ENCODE measurements around the gene DNAH8. TPM values are rescaled to one million over a fixed set of nuclear protein-coding genes. Genes with fewer than 3 reads are reported as not detected.

Gene DNAH8
- total and polyA plus RNA-seq, 2 experiments from 2014 or later, result 0.03 to 0.15 TPM

DNA sequence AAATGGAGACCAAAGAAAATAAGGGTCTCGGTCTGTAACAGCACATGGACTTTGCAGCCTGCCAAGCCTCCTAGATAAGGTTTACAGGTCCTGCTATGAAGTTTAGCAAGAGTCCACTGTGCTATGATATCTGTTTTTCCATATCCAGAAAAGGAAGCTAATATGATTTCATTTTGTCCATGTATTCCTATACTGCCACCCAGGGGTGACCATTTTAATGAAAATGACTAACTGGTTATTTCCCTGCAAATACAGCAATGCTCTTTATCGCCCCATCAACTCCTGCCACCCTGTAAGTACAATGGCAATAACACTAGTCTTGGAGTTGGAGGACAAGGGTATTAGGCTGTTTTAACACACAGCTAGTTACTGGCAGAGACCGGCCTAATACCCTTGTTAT lies 218.3 kb downstream of the DNAH8 start:
- no peak overlapping the region for H3K4me3 ChIP-seq
- H3K4me1 ChIP-seq (ENCODE audit: insufficient read depth), result no peaks in the 10 kb centered on the region
- H4K20me1 ChIP-seq (ENCODE audit: insufficient read depth, poor library complexity, severe bottlenecking), result no peaks in the 10 kb centered on the region
- TF ChIP-seq, protein P1, sequence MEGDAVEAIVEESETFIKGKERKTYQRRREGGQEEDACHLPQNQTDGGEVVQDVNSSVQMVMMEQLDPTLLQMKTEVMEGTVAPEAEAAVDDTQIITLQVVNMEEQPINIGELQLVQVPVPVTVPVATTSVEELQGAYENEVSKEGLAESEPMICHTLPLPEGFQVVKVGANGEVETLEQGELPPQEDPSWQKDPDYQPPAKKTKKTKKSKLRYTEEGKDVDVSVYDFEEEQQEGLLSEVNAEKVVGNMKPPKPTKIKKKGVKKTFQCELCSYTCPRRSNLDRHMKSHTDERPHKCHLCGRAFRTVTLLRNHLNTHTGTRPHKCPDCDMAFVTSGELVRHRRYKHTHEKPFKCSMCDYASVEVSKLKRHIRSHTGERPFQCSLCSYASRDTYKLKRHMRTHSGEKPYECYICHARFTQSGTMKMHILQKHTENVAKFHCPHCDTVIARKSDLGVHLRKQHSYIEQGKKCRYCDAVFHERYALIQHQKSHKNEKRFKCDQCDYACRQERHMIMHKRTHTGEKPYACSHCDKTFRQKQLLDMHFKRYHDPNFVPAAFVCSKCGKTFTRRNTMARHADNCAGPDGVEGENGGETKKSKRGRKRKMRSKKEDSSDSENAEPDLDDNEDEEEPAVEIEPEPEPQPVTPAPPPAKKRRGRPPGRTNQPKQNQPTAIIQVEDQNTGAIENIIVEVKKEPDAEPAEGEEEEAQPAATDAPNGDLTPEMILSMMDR (IDR thresholded peaks at IDR 0.05; ENCODE audit: poor library complexity), result peak; percentile 50
- TF ChIP-seq EZH2 (IDR thresholded peaks at IDR 0.05; ENCODE audit: borderline replicate concordance), result no peak
- TF ChIP-seq EZH2phosphoT487 (IDR thresholded peaks at IDR 0.05; ENCODE audit: low read depth, severe bottlenecking, unreplicated experiment), result no peak
- no peak overlapping the region for H2AFZ ChIP-seq
- no peaks in the 10 kb centered on the region for H3K36me3 ChIP-seq (replicated peaks; ENCODE audit: insufficient read depth, low read depth)
- no peaks in the 10 kb centered on the region for H3K79me2 ChIP-seq
- H3K4me2 ChIP-seq, result no peak overlapping the region
- no peaks in the 10 kb centered on the region for H3K9me3 ChIP-seq (ENCODE audit: low read depth)
- no peaks in the 10 kb centered on the region for H3K27me3 ChIP-seq
- 78% methylated on average over 3 of the region's 3 CpGs for WGBS (ENCODE audit: low lambda C conversion rate, missing lambda C conversion rate)
- DNase-seq (ENCODE audit: low spot score), result peak; percentile 40
- no peaks in the 10 kb centered on the region for H3K9me2 ChIP-seq (replicated peaks; ENCODE audit: insufficient read depth)
- H3K27ac ChIP-seq, result no peak overlapping the region

DNA sequence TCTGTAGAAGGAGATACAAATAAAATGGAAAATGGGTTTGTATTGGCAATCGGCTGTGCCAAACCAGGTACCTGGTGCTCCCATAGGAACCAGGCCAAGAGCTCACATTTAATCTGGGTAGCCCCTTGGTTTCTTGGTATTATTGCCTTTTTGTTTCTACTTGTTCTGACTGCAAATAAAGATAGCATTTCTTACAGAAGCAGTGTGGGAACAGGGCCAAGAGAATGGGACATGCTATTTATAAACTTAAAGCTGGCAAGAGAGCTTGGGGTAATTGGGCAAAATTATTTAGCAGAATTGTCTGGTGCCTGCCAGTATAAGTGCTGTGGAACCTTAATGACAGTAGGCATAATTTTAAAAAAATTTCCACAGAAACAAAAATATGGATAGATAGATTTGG lies 219.9 kb downstream of the DNAH8 start:
- DNase-seq (ENCODE audit: low spot score), result no peak
- no peaks in the 10 kb centered on the region for H3K9me2 ChIP-seq (replicated peaks; ENCODE audit: insufficient read depth)
- WGBS (ENCODE audit: low lambda C conversion rate, missing lambda C conversion rate), result 96% methylated on average over 1 of the region's 1 CpG
- no peak for TF ChIP-seq EZH2 (IDR thresholded peaks at IDR 0.05; ENCODE audit: borderline replicate concordance)
- TF ChIP-seq EZH2phosphoT487 (IDR thresholded peaks at IDR 0.05; ENCODE audit: low read depth, severe bottlenecking, unreplicated experiment), result no peak
- TF ChIP-seq, protein P1 (IDR thresholded peaks at IDR 0.05; ENCODE audit: poor library complexity), result no peak
- no peaks in the 10 kb centered on the region for H4K20me1 ChIP-seq (ENCODE audit: insufficient read depth, poor library complexity, severe bottlenecking)
- no peaks in the 10 kb centered on the region for H3K36me3 ChIP-seq (replicated peaks; ENCODE audit: insufficient read depth, low read depth)
- H3K27me3 ChIP-seq, result no peaks in the 10 kb centered on the region
- no peak overlapping the region for H3K4me2 ChIP-seq
- H3K4me3 ChIP-seq, result no peak overlapping the region
- H3K4me1 ChIP-seq (ENCODE audit: insufficient read depth), result no peaks in the 10 kb centered on the region
- H3K27ac ChIP-seq, result no peak overlapping the region
- H3K9me3 ChIP-seq (ENCODE audit: low read depth), result no peaks in the 10 kb centered on the region
- no peaks in the 10 kb centered on the region for H3K79me2 ChIP-seq
- no peak overlapping the region for H2AFZ ChIP-seq

DNA sequence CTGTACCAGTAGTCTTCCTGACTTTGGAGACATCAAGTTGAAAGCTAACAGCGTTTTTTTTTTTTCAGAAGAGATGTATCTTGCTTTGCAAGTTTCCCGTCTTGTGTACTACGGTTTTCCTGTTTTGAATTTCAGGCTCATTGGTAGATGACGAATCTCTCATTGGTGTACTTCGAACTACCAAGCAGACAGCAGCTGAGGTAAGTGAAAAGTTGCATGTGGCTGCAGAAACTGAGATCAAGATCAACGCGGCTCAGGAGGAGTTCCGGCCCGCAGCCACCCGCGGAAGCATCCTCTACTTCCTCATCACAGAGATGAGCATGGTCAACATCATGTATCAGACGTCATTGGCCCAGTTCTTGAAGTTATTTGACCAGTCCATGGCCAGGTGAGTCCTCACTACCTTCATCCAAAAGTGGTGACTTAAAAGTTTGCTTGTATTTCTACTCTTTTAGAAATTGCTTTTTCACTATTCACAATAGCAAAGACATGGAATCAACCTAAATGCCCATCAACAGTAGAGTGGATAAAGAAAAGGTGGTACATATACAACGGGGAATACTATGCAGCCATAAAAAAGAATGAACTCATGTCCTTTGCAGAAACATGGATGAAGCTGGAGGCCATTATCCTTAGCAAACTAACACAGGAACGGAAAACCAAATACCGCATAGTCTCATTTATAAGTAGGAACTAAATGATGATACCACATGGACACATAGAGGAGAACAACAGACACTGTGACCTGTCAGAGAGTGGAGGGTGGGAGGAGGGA lies 222.9 kb downstream of the DNAH8 start:
- Histone ChIP-seq H3K27ac (no peak overlapping the region), H3K4me3 (no peak overlapping the region), H3K4me1 (ENCODE audit: insufficient read depth) (no peaks in the 10 kb centered on the region), H3K36me3 (replicated peaks; ENCODE audit: insufficient read depth, low read depth) (no peaks in the 10 kb centered on the region), H2AFZ (no peak overlapping the region), H3K4me2 (no peak overlapping the region), H3K9me2 (replicated peaks; ENCODE audit: insufficient read depth) (no peaks in the 10 kb centered on the region), H3K79me2 (no peaks in the 10 kb centered on the region), H3K27me3 (no peaks in the 10 kb centered on the region), H4K20me1 (ENCODE audit: insufficient read depth, poor library complexity, severe bottlenecking) (no peaks in the 10 kb centered on the region), H3K9me3 (ENCODE audit: low read depth) (no peaks in the 10 kb centered on the region)
- TF ChIP-seq EZH2phosphoT487 (IDR thresholded peaks at IDR 0.05; ENCODE audit: low read depth, severe bottlenecking, unreplicated experiment), result no peak
- TF ChIP-seq, protein P1 (IDR thresholded peaks at IDR 0.05; ENCODE audit: poor library complexity), result no peak
- TF ChIP-seq EZH2 (IDR thresholded peaks at IDR 0.05; ENCODE audit: borderline replicate concordance), result no peak
- no peak for DNase-seq (ENCODE audit: low spot score)
- 96% methylated on average over 15 of the region's 15 CpGs for WGBS (ENCODE audit: low lambda C conversion rate, missing lambda C conversion rate)
